Thoracic aorta (tissue), 2 donors: ENCODE results near the gene GALR3. TPM values are rescaled to one million over a fixed set of nuclear protein-coding genes. Genes with fewer than 3 reads are reported as not detected.
A peak's percentile ranks its signal among the peaks of the same experiment; 100 is the strongest.

Experiments used
- ATAC-seq: fragments of 150-250 bp; one replicate; pipeline ENCODE4 v1.8.0; 2017; ENCODE audit warnings: low read depth; ENCODE audit not compliant: insufficient number of reproducible peaks, low FRiP score
- DNase-seq: peaks from one replicate; pipeline ENCODE4 v3.0.0-alpha.2; 2020; ENCODE audit warnings: low spot score
- H3K27ac ChIP-seq, 2 donors: fragments of 200-600 bp; sonication (generic); 1 replicate in 1 of 2; 2 replicates in 1 of 2; pipeline ENCODE4 v1.5.1; 2016; ENCODE audit warnings: mild to moderate bottlenecking in 2 of 2, moderate library complexity in 2 of 2
- H3K27me3 ChIP-seq: fragments of 200-600 bp; sonication (generic); replicated peaks from 2 replicates; pipeline ENCODE4 v1.6.0; 2016; ENCODE audit warnings: mild to moderate bottlenecking; ENCODE audit not compliant: insufficient read depth
- H3K36me3 ChIP-seq: fragments of 200-600 bp; sonication (generic); one replicate; pipeline ENCODE4 v1.5.1; 2016
- H3K4me1 ChIP-seq, 2 donors: fragments of 200-600 bp; sonication (generic); 1 replicate in 1 of 2; 2 replicates in 1 of 2; pipeline versions ENCODE4 v1.5.1 to v1.6.0; 2016; ENCODE audit warnings: low read depth in 2 of 2, mild to moderate bottlenecking in 1 of 2; ENCODE audit not compliant: control insufficient read depth in 1 of 2
- H3K4me3 ChIP-seq: fragments of 200-600 bp; sonication (generic); 2 replicates; pipeline ENCODE4 v1.5.1; 2016; ENCODE audit warnings: mild to moderate bottlenecking
- H3K9me3 ChIP-seq: fragments of 200-600 bp; sonication (generic); 2 replicates; pipeline ENCODE4 v1.5.1; 2016
- total RNA-seq, 2 donors: library from RNA; depleted of rRNA; stranded (reverse); fragments of >200 nt; gene quantifications; one replicate each; pipeline versions ENCODE4 v1.1.0 to v1.2.3, GENCODE V29; 2016
- TF ChIP-seq, protein P1 (sequence below): fragments of 200-600 bp; sonication (generic); IDR thresholded peaks from one replicate; pipeline ENCODE4 v1.5.1; 2019; ENCODE audit warnings: antibody characterized with exemption

GALR3 gene
- total RNA-seq, 2 donors from 2014 or later: not detected

DNA sequence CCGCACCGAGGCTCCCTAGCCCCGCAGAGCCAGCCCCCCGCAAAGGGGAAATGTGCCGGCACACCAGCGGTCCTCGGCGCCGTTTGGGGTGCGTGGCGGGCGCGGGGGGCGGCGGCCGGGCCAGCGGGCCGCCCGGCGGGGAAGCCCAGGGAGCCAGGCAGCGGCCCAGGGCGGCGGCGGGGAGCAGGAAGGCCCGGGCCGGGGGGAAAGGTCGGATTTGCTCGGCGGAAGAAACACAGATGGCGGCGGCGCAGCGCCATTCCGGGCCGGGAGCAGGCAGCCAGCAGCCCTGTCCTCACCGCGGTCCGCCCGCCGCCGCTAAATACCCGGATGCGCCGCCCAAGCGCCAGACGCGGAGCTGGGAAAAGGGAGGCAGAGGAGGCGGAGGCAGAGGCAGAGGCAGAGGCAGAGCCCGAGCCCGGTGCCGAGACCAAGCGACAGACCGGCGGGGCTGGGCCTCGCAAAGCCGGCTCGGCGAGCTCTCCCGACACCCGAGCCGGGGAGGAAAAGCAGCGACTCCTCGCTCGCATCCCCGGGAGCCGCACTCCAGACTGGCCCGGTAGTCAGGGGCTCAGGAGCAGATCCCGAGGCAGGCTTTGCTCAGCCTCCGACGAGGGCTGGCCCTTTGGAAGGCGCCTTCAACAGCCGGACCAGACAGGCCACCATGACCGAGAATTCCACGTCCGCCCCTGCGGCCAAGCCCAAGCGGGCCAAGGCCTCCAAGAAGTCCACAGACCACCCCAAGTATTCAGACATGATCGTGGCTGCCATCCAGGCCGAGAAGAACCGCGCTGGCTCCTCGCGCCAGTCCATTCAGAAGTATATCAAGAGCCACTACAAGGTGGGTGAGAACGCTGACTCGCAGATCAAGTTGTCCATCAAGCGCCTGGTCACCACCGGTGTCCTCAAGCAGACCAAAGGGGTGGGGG is 18.0 kb upstream of the GALR3 start:
- TF ChIP-seq, protein P1, sequence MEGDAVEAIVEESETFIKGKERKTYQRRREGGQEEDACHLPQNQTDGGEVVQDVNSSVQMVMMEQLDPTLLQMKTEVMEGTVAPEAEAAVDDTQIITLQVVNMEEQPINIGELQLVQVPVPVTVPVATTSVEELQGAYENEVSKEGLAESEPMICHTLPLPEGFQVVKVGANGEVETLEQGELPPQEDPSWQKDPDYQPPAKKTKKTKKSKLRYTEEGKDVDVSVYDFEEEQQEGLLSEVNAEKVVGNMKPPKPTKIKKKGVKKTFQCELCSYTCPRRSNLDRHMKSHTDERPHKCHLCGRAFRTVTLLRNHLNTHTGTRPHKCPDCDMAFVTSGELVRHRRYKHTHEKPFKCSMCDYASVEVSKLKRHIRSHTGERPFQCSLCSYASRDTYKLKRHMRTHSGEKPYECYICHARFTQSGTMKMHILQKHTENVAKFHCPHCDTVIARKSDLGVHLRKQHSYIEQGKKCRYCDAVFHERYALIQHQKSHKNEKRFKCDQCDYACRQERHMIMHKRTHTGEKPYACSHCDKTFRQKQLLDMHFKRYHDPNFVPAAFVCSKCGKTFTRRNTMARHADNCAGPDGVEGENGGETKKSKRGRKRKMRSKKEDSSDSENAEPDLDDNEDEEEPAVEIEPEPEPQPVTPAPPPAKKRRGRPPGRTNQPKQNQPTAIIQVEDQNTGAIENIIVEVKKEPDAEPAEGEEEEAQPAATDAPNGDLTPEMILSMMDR: no peak
- Histone ChIP-seq H3K4me1 (peaks cover 13 to 59% of the 10 kb centered on the region in 2 donors), H3K27ac (peak overlapping the region; percentile 72 to 78), H3K4me3 (peak overlapping the region; percentile 67), H3K36me3 (no peaks in the 10 kb centered on the region), H3K27me3 (no peaks in the 10 kb centered on the region), H3K9me3 (no peaks in the 10 kb centered on the region)
- DNase-seq (peak; percentile 61), ATAC-seq (peak; percentile 50)

- no peaks in the 10 kb centered on the region for H3K36me3 ChIP-seq
- TF ChIP-seq, protein P1: no peak
- ATAC-seq (no peak), DNase-seq (no peak)
- H3K4me1 ChIP-seq: peaks cover 13 to 59% of the 10 kb centered on the region in 2 donors
- H3K27ac ChIP-seq: peak overlapping the region; percentile 72 to 78
- no peaks in the 10 kb centered on the region for H3K27me3 ChIP-seq
- H3K9me3 ChIP-seq: no peaks in the 10 kb centered on the region
- H3K4me3 ChIP-seq: peak overlapping the region; percentile 67
Observed at GRCh38 chr22:37805810-37806277, 17.3 kb upstream of the GALR3 start.

GRCh38 chr22:37806409-37807333 is 16.5 kb upstream of the GALR3 start:
- Histone ChIP-seq H3K36me3 (no peaks in the 10 kb centered on the region), H3K4me1 (peaks cover 13 to 59% of the 10 kb centered on the region in 2 donors), H3K27me3 (no peaks in the 10 kb centered on the region), H3K9me3 (no peaks in the 10 kb centered on the region), H3K4me3 (peak overlapping the region; percentile 67), H3K27ac (peak overlapping the region; percentile 72 to 78)
- ATAC-seq: no peak
- TF ChIP-seq, protein P1: no peak
- no peak for DNase-seq

DNA sequence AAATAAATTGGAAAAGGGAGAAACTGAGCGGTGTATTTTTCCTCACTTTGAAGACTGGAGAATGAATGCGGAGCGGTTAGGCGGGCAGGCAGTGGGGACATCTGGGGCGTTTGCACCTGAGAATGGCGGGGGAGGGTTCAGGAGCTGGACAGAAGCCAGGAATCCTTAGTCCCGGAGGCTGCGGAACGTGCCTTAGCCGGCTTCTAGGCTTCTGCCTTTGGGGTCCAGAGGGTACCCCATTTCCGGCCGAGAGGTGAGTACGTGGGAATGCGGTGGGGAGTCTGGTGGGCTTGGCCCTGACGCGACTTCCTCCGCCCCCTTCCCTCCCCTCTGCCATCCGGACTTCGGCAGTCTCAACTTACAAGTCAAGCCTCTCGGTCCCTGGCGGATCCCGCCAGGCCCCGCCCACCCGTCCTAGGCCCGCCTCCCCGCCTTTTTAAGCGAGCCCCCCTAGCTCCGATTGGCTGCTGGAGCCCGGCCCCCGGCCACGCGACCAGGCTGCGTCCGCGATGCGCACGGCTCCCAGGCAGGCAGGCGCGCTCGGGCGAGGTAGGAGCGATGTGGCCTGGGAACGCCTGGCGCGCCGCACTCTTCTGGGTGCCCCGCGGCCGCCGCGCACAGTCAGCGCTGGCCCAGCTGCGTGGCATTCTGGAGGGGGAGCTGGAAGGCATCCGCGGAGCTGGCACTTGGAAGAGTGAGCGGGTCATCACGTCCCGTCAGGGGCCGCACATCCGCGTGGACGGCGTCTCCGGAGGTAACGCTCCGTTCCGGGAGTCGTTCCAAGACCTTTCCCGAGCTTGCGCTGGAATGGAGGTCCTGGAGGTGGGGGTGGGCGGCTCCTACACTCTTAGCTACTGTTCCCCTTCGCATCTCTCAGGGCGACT is 15.5 kb upstream of the GALR3 start, which contains the start of gene GCAT:
Gene GCAT (plus strand): TSS at position 525 of the 884 bp plus-strand sequence. CDS start 34 bp downstream, at position 559.
- Histone ChIP-seq H3K36me3 (no peaks in the 10 kb centered on the region), H3K27me3 (no peaks in the 10 kb centered on the region), H3K4me3 (peak within 1 kb of the TSS; percentile 67), H3K9me3 (no peaks in the 10 kb centered on the region), H3K4me1 (peaks cover 12 to 51% of the 10 kb centered on the region in 2 donors), H3K27ac (peak within 1 kb of the TSS; percentile 21 to 72)
- DNase-seq (peak; percentile 79), ATAC-seq (peak; percentile 71)
- TF ChIP-seq, protein P1: no peak
